Dendritic cell treated with granulocyte-macrophage colony-stimulating factor and Interleukin-4, amounts not matched to agents 40 ng/mL and 50 ng/mL, for 4 days (primary cell): ENCODE measurements around the gene NKPD1.

Experiments used
- H3K27ac Mint-ChIP-seq: one replicate; pipeline ENCODE4 v1.8.0; 2022; ENCODE audit warnings: mild to moderate bottlenecking, mixed read lengths
- H3K27me3 Mint-ChIP-seq: one replicate; pipeline ENCODE4 v1.8.0; 2022; ENCODE audit warnings: mild to moderate bottlenecking, mixed read lengths
- H3K36me3 Mint-ChIP-seq: one replicate; pipeline ENCODE4 v1.8.0; 2022; ENCODE audit warnings: low read depth, mixed read lengths
- H3K4me1 Mint-ChIP-seq: one replicate; pipeline ENCODE4 v1.8.0; 2022; ENCODE audit warnings: low read depth, mixed read lengths
- H3K4me3 Mint-ChIP-seq: one replicate; pipeline ENCODE4 v1.8.0; 2022; ENCODE audit warnings: mild to moderate bottlenecking, moderate library complexity, mixed read lengths
- H3K9me3 Mint-ChIP-seq: one replicate; pipeline ENCODE4 v1.8.0; 2022; ENCODE audit warnings: mixed read lengths
- intact Hi-C: fragments of 100-400 bp; cut with micrococcal nuclease; formaldehyde crosslinking; loops from one replicate; pipeline ENCODE4 v1.15.0; 2022

The NKPD1 gene

GRCh38 chr19:45117671-45118070, 43.1 kb downstream of the NKPD1 start:
- H3K9me3 Mint-ChIP-seq, result no peaks in the 10 kb centered on the region

GRCh38 chr19:45117167-45117594, 43.6 kb downstream of the NKPD1 start:
- Mint-ChIP-seq H3K4me3 (peak overlapping the region; percentile 18), H3K9me3 (no peaks in the 10 kb centered on the region), H3K27me3 (peaks cover 8% of the 10 kb centered on the region), H3K4me1 (peaks cover 72% of the 10 kb centered on the region), H3K36me3 (peaks cover 8% of the 10 kb centered on the region), H3K27ac (no peak overlapping the region)
- intact Hi-C loops, result no loop called here

More at GRCh38 chr19:45117671-45118070, 43.1 kb downstream of the NKPD1 start:
- H3K36me3 Mint-ChIP-seq, result peaks cover 8% of the 10 kb centered on the region
- H3K4me1 Mint-ChIP-seq, result peaks cover 72% of the 10 kb centered on the region
- intact Hi-C loops, result no loop called here
- H3K27me3 Mint-ChIP-seq, result peaks cover 8% of the 10 kb centered on the region
- peak overlapping the region; percentile 6 for H3K27ac Mint-ChIP-seq
- no peak overlapping the region for H3K4me3 Mint-ChIP-seq

GRCh38 chr19:45115809-45116615, 44.8 kb downstream of the NKPD1 start:
- Mint-ChIP-seq H3K27me3 (peaks cover 8% of the 10 kb centered on the region), H3K36me3 (peaks cover 8% of the 10 kb centered on the region), H3K4me1 (peaks cover 71% of the 10 kb centered on the region), H3K9me3 (no peaks in the 10 kb centered on the region), H3K4me3 (no peak overlapping the region), H3K27ac (peak overlapping the region; percentile 60)
- intact Hi-C loops, result no loop called here

GRCh38 chr19:45114116-45114515, 46.7 kb downstream of the NKPD1 start:
- Mint-ChIP-seq H3K4me1 (peaks cover 74% of the 10 kb centered on the region), H3K9me3 (no peaks in the 10 kb centered on the region), H3K27ac (no peak overlapping the region), H3K4me3 (no peak overlapping the region), H3K36me3 (peaks cover 3% of the 10 kb centered on the region), H3K27me3 (peaks cover 8% of the 10 kb centered on the region)
- intact Hi-C loops, result no loop called here

- no peaks in the 10 kb centered on the region for H3K9me3 Mint-ChIP-seq
- no peaks in the 10 kb centered on the region for H3K36me3 Mint-ChIP-seq
- H3K27me3 Mint-ChIP-seq, result peaks cover 5% of the 10 kb centered on the region
- peaks cover 69% of the 10 kb centered on the region for H3K4me1 Mint-ChIP-seq
- no peak overlapping the region for H3K4me3 Mint-ChIP-seq
- H3K27ac Mint-ChIP-seq, result no peak overlapping the region
- intact Hi-C loops, result no loop called here
Observed at GRCh38 chr19:45113628-45114027, 47.2 kb downstream of the NKPD1 start.

- Mint-ChIP-seq H3K9me3 (no peaks in the 10 kb centered on the region), H3K36me3 (no peaks in the 10 kb centered on the region), H3K4me3 (no peak overlapping the region), H3K27ac (no peak overlapping the region), H3K27me3 (no peaks in the 10 kb centered on the region), H3K4me1 (peaks cover 55% of the 10 kb centered on the region)
- intact Hi-C loops, result no loop called here
Observed at GRCh38 chr19:45112111-45112827, 48.5 kb downstream of the NKPD1 start.
